GM12873 (cell line): ENCODE data around the gene IBA57.

Source experiments
- TF ChIP-seq, protein P1 (sequence below): IDR thresholded peaks from 2 replicates; pipeline ENCODE4 v1.5.1; 2012; ENCODE audit warnings: low read depth, mild to moderate bottlenecking, moderate library complexity, low read length, control low read depth; ENCODE audit not compliant: insufficient read depth; ENCODE audit errors: missing control alignments

Gene IBA57

DNA sequence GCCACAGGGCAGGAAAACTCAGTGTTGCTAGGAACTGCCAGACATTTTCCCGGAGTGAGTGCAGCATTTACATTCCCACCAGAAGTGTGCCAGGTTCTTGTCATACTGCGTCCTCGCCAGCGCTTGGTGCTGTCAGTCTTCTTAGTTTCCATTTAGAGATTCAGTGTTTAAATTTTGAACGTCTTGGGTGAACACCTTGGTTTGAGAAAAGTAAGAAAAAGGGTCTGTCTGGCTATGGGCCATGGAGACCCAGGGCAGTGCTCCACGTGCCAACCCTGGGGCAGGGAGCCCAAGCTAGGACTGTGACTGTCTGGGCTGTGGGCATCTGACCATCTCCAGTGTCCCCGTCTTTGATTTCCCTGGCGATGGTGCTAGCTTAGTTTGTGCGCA is 16.0 kb downstream of the IBA57 start:
- TF ChIP-seq, protein P1, sequence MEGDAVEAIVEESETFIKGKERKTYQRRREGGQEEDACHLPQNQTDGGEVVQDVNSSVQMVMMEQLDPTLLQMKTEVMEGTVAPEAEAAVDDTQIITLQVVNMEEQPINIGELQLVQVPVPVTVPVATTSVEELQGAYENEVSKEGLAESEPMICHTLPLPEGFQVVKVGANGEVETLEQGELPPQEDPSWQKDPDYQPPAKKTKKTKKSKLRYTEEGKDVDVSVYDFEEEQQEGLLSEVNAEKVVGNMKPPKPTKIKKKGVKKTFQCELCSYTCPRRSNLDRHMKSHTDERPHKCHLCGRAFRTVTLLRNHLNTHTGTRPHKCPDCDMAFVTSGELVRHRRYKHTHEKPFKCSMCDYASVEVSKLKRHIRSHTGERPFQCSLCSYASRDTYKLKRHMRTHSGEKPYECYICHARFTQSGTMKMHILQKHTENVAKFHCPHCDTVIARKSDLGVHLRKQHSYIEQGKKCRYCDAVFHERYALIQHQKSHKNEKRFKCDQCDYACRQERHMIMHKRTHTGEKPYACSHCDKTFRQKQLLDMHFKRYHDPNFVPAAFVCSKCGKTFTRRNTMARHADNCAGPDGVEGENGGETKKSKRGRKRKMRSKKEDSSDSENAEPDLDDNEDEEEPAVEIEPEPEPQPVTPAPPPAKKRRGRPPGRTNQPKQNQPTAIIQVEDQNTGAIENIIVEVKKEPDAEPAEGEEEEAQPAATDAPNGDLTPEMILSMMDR: no peak

DNA sequence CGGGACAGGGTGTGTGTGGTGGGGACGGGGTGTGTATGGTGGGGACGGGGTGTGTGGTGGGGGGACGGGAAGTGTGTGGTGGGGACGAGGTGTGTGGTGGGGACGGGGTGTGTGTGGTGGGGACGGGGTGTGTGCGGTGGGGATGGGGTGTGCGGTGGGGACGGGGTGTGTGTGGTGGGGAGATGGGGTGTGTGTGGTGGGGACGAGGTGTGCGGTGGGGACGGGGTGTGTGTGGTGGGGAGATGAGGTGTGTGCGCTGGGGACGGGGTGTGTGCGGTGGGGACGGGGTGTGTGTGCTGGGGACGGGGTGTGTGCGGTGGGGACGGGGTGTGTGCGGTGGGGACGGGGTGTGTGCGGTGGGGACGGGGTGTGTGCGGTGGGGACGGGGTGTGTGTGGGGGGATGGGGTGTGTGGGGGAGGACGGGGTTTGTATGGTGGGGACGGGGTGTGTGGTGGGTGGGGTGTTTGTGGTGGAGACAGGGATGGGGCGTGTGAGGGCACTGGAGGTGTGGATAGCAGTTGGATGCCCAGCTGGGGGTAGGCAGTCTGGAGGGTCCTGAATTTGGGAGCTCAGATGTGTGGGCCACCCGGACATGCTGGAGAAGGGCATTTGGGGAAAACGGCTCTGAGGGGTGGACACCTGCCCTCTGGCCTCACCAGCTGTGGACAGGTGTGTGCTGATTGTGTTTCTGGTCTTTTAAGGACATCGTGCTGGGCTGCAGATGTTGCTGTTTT is 16.9 kb downstream of the IBA57 start:
- TF ChIP-seq, protein P1: no peak

DNA sequence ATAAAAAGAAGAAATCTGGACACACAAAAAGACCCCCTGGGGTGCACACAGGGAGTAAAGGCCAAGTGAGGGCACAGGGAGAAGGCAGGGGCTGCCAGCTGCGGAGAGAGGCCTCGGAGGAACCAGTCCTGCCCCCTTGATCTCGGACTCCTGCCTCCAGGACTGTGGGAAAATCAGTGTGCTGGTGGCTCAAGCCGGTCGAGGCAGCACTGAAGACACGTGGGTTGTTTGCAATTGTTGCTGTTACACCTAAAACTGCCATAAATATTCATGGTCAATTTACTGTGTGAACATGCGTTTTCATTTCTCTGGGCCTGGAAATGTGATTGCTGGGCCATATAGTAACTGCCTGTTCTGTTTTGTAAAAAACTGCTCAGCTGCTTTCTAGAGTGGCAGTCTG is 18.5 kb downstream of the IBA57 start:
- TF ChIP-seq, protein P1: no peak

GRCh38 chr1:228185641-228185965 is 20.0 kb downstream of the IBA57 start:
- TF ChIP-seq, protein P1: no peak

- TF ChIP-seq, protein P1: no peak
Measured at GRCh38 chr1:228190182-228190581, 24.6 kb downstream of the IBA57 start.

- TF ChIP-seq, protein P1: no peak
Measured at GRCh38 chr1:228190778-228191177, 25.2 kb downstream of the IBA57 start.

DNA sequence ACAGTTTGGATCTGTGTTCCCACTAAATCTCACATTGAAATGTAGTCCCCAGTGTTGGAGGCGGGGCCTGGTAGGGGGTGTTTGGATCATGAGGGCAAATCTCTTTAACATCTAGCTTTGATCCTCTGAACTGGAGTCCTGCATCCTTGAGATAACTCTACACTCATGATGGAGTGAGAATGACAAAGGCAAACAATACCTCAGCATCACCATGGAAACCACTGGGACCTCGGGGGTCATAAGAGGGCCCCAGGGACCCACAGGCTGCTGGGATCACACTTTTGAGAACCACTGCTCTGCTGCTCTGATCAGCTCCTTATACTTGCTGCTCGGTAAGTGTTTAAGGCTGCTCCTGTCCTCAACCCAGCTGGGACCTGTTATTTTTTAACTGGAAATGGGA is 28.8 kb downstream of the IBA57 start:
- TF ChIP-seq, protein P1: no peak
